HepG2 (cell line): ENCODE measurements around the gene CFAP119. TPM values are rescaled to one million over a fixed set of nuclear protein-coding genes. Genes with fewer than 3 reads are reported as not detected.

Source experiments
- HDAC6 ChIP-seq: fragments of 200-600 bp; sonication (generic); IDR thresholded peaks from 2 replicates; pipeline ENCODE4 v1.7.0; 2017; ENCODE audit warnings: mild to moderate bottlenecking, antibody characterized with exemption, low read length, low read depth
- KIAA2018 ChIP-seq: sonication (generic); formaldehyde crosslinking; IDR thresholded peaks from 2 replicates; pipeline ENCODE4 v1.5.0; 2020; ENCODE audit warnings: mild to moderate bottlenecking, missing genetic modification reagents, borderline replicate concordance
- KMT2A ChIP-seq: sonication (generic); formaldehyde crosslinking; IDR thresholded peaks from 2 replicates; pipeline ENCODE4 v1.4.0; 2020; ENCODE audit warnings: missing genetic modification reagents
- MZF1 ChIP-seq: sonication (generic); formaldehyde crosslinking; IDR thresholded peaks from 2 replicates; pipeline ENCODE4 v1.8.1; 2023; ENCODE audit warnings: mild to moderate bottlenecking, missing genetic modification reagents, borderline replicate concordance
- NFIB ChIP-seq: sonication (generic); formaldehyde crosslinking; IDR thresholded peaks from 2 replicates; pipeline ENCODE4 v1.9.0; 2021; ENCODE audit warnings: missing genetic modification reagents, mild to moderate bottlenecking, borderline replicate concordance
- NR2F2 ChIP-seq: IDR thresholded peaks from 2 replicates; pipeline ENCODE4 v1.6.1; 2012; ENCODE audit warnings: low read depth, inconsistent platforms, borderline replicate concordance
- SMARCC2 ChIP-seq: fragments of 450-650 bp; IDR thresholded peaks from 2 replicates; pipeline ENCODE4 v1.6.1; 2017; ENCODE audit warnings: antibody characterized with exemption, mild to moderate bottlenecking
- ZNF180 ChIP-seq: sonication (generic); formaldehyde crosslinking; IDR thresholded peaks from 2 replicates; pipeline ENCODE4 v1.4.0; 2020; ENCODE audit warnings: low read depth, missing genetic modification reagents, borderline replicate concordance
- ZNF292 ChIP-seq: sonication (generic); formaldehyde crosslinking; IDR thresholded peaks from 2 replicates; pipeline ENCODE4 v1.8.1; 2022; ENCODE audit warnings: mild to moderate bottlenecking, low read depth, missing genetic modification reagents, borderline replicate concordance
- ZNF431 ChIP-seq: sonication (generic); formaldehyde crosslinking; IDR thresholded peaks from 2 replicates; pipeline ENCODE4 v1.9.0; 2022; ENCODE audit warnings: missing genetic modification reagents, low read depth, mild to moderate bottlenecking, borderline replicate concordance
- ZNF460 ChIP-seq: sonication (generic); formaldehyde crosslinking; IDR thresholded peaks from 2 replicates; pipeline ENCODE4 v1.5.1; 2020; ENCODE audit warnings: missing genetic modification reagents, mild to moderate bottlenecking, borderline replicate concordance
- ZNF589 ChIP-seq: sonication (generic); formaldehyde crosslinking; conservative IDR thresholded peaks from 2 replicates; pipeline ENCODE4 v1.8.0; 2022; ENCODE audit warnings: mild to moderate bottlenecking, moderate library complexity, missing genetic modification reagents
- ZNF704 ChIP-seq: sonication (generic); formaldehyde crosslinking; IDR thresholded peaks from 2 replicates; pipeline ENCODE4 v1.8.1; 2023; ENCODE audit warnings: mild to moderate bottlenecking, inconsistent platforms, moderate library complexity, missing genetic modification reagents, borderline replicate concordance
- ZNF776 ChIP-seq: sonication (generic); formaldehyde crosslinking; IDR thresholded peaks from 2 replicates; pipeline ENCODE4 v1.4.0; 2020; ENCODE audit warnings: mild to moderate bottlenecking, missing genetic modification reagents
- ZNF777 ChIP-seq: sonication (generic); formaldehyde crosslinking; IDR thresholded peaks from 2 replicates; pipeline ENCODE4 v1.4.0; 2020; ENCODE audit warnings: missing genetic modification reagents
- ZSCAN30 ChIP-seq: sonication (generic); formaldehyde crosslinking; IDR thresholded peaks from 2 replicates; pipeline ENCODE4 v1.5.0; 2020; ENCODE audit warnings: mild to moderate bottlenecking, missing genetic modification reagents
- polyA plus RNA-seq, 8 experiments: library from polyadenylated mRNA; depleted of rRNA in 3 of 8; stranded (reverse) in 7 of 8; unstranded in 1 of 8; fragments of >200 nt; fragmentation: Illumina TruSeq in 4 of 8; extraction: Trizol in 4 of 8; gene quantifications; 2 replicates each; pipeline versions ENCODE4 v1.2.1 to v1.2.3, GENCODE V29; 2011 to 2016; ENCODE audit warnings: low read depth in 4 of 8, missing spikeins in 1 of 8, mixed read lengths in 1 of 8; ENCODE audit not compliant: insufficient read depth in 1 of 8
- total RNA-seq, 5 experiments: library from RNA; depleted of rRNA; stranded (reverse); fragments of >200 nt; fragmentation: Illumina TruSeq; extraction: Trizol; gene quantifications; 2 replicates each; pipeline ENCODE4 v1.2.3, GENCODE V29; 2016; ENCODE audit warnings: low read depth in 1 of 5
- TF ChIP-seq, protein P1 (sequence below): sonication (generic); formaldehyde crosslinking; IDR thresholded peaks from 2 replicates; pipeline ENCODE4 v1.4.0; 2020; ENCODE audit warnings: mild to moderate bottlenecking, missing genetic modification reagents
- TF ChIP-seq, protein P2 (sequence below): sonication (generic); formaldehyde crosslinking; IDR thresholded peaks from 2 replicates; pipeline ENCODE4 v1.5.0; 2020; ENCODE audit warnings: missing genetic modification reagents

CFAP119 gene
- total and polyA plus RNA-seq, 2 of the 13 experiments (the other 11 are each of a cell fraction or from before 2014, with no cell fraction given), result 6.4 TPM

GRCh38 chr16:30805370-30806169, 43.7 kb upstream of the CFAP119 start (continued):
- TF ChIP-seq NR2F2, result peak; percentile 26; the same call in 1 of the 2 replicates
- TF ChIP-seq, protein P1, sequence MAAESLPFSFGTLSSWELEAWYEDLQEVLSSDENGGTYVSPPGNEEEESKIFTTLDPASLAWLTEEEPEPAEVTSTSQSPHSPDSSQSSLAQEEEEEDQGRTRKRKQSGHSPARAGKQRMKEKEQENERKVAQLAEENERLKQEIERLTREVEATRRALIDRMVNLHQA, result no peak
- peak; percentile 62 for TF ChIP-seq ZNF589 (CRISPR knock-in tag)
- TF ChIP-seq SMARCC2, result no peak
- TF ChIP-seq KMT2A (CRISPR knock-in tag), result peak; percentile 96
- TF ChIP-seq, protein P2, sequence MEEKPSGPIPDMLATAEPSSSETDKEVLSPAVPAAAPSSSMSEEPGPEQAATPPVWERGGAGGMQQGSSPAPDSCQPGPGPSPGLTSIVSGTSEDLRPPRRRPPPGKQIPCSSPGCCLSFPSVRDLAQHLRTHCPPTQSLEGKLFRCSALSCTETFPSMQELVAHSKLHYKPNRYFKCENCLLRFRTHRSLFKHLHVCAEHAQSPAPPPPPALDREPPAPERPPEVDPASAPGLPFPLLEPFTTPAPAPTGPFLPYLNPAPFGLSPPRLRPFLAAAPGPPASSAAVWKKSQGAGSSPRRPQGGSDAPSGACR, result no peak
- TF ChIP-seq ZNF776 (CRISPR knock-in tag), result no peak
- no peak; the same call in 1 of the 2 replicates for TF ChIP-seq ZNF180 (CRISPR knock-in tag)
- peak; percentile 88; the same call in 1 of the 2 replicates for TF ChIP-seq ZSCAN30 (CRISPR knock-in tag)
- no peak for TF ChIP-seq MZF1
- peak; percentile 81; the same call in 1 of the 2 replicates for TF ChIP-seq ZNF460 (CRISPR knock-in tag)
- no peak; the same call in 1 of the 2 replicates for TF ChIP-seq KIAA2018 (CRISPR knock-in tag)
- no peak; the same call in 1 of the 2 replicates for TF ChIP-seq ZNF292 (CRISPR knock-in tag)
- TF ChIP-seq NFIB (CRISPR knock-in tag), result no peak; the same call in 1 of the 2 replicates
- TF ChIP-seq HDAC6, result no peak
- TF ChIP-seq ZNF431, result no peak; the same call in 1 of the 2 replicates
- peak; percentile 84 for TF ChIP-seq ZNF777 (CRISPR knock-in tag)
- peak; percentile 78; the same call in 1 of the 2 replicates for TF ChIP-seq ZNF704
